OCI-LY7 (cell line): ENCODE measurements around the gene WDR43. TPM values are rescaled to one million over a fixed set of nuclear protein-coding genes. Genes with fewer than 3 reads are reported as not detected.

Experiments used
- BruUV-seq: library from RNA; stranded (reverse); fragments of 400-500 nt; replicated peaks from 2 replicates; lab custom pipeline; 2021; lab: Mats Ljungman, UMichigan
- CTCF ChIA-PET: fragments of 300-600 bp; sonication (Branson Sonifier 250); formaldehyde crosslinking; loops from one replicate; lab custom pipeline; 2022; ENCODE audit warnings: antibody characterized with exemption; ENCODE audit not compliant: unreplicated experiment; lab: Charles Lee
- POLR2A ChIA-PET: fragments of 300-600 bp; sonication (Branson Sonifier 250); formaldehyde crosslinking; loops from one replicate; lab custom pipeline; 2022; ENCODE audit warnings: antibody characterized with exemption; lab: Charles Lee
- DNase-seq: peaks from one replicate; pipeline ENCODE4 v3.0.0-alpha.2; 2015; ENCODE audit warnings: low spot score
- H2AFZ ChIP-seq: fragments of 200-600 bp; sonication (generic), shearing (Covaris generic); 2 replicates; pipeline ENCODE4 v1.6.1; 2014; ENCODE audit warnings: mild to moderate bottlenecking, antibody characterized with exemption, low read length, moderate library complexity
- H3K27ac ChIP-seq: fragments of 200-600 bp; sonication (generic); 2 replicates; pipeline ENCODE4 v1.5.1; 2014; ENCODE audit warnings: mixed run types, low read depth, mild to moderate bottlenecking, moderate library complexity, low read length, inconsistent platforms; ENCODE audit not compliant: poor library complexity, severe bottlenecking
- H3K36me3 ChIP-seq: fragments of 200-600 bp; sonication (generic); 2 replicates; pipeline ENCODE4 v1.6.1; 2014; ENCODE audit warnings: mild to moderate bottlenecking, antibody characterized with exemption, low read length, moderate library complexity, mixed read lengths; ENCODE audit not compliant: insufficient read depth
- H3K4me1 ChIP-seq: fragments of 200-600 bp; sonication (generic); 2 replicates; pipeline ENCODE4 v1.5.1; 2014; ENCODE audit warnings: mild to moderate bottlenecking, low read length; ENCODE audit not compliant: insufficient read depth, poor library complexity, severe bottlenecking
- H3K4me2 ChIP-seq: fragments of 200-600 bp; sonication (generic); 2 replicates; pipeline ENCODE4 v1.6.1; 2014; ENCODE audit warnings: mild to moderate bottlenecking, low read length
- H3K4me3 ChIP-seq: fragments of 200-600 bp; sonication (generic); 2 replicates; pipeline ENCODE4 v1.5.1; 2014; ENCODE audit warnings: mild to moderate bottlenecking, low read depth, low read length; ENCODE audit not compliant: poor library complexity, severe bottlenecking
- H3K79me2 ChIP-seq: fragments of 200-600 bp; sonication (generic); 2 replicates; pipeline ENCODE4 v1.6.1; 2016; ENCODE audit warnings: low read depth, mild to moderate bottlenecking, low read length, moderate library complexity, mixed read lengths; ENCODE audit not compliant: insufficient read depth
- H3K9me2 ChIP-seq: fragments of 200-600 bp; sonication (generic); 2 replicates; pipeline ENCODE4 v1.6.1; 2016; ENCODE audit warnings: mild to moderate bottlenecking, low read length, mixed read lengths; ENCODE audit not compliant: insufficient read depth
- H3K9me3 ChIP-seq: fragments of 200-600 bp; sonication (generic); 2 replicates; pipeline ENCODE4 v1.6.1; 2014; ENCODE audit warnings: mild to moderate bottlenecking, mixed run types, low read length, mixed read lengths
- H4K20me1 ChIP-seq: fragments of 200-600 bp; sonication (generic); 2 replicates; pipeline ENCODE4 v1.6.1; 2014; ENCODE audit warnings: mild to moderate bottlenecking, antibody characterized with exemption, low read length, moderate library complexity, mixed read lengths; ENCODE audit not compliant: insufficient read depth
- EZH2phosphoT487 ChIP-seq: fragments of 200-600 bp; sonication (generic); IDR thresholded peaks from 2 replicates; pipeline ENCODE4 v1.6.1; 2018; ENCODE audit warnings: low read depth, borderline replicate concordance, mild to moderate bottlenecking, mixed run types, antibody characterized with exemption, low read length, moderate library complexity, mixed read lengths
- intact Hi-C: fragments of 100-400 bp; cut with micrococcal nuclease; formaldehyde crosslinking; loops from one replicate; pipeline ENCODE4 v1.10.0; 2022; ENCODE audit not compliant: unreplicated experiment
- total RNA-seq, 2 experiments: library from RNA; depleted of rRNA in 1 of 2; stranded (reverse); fragments of >200 nt in 1 of 2; shearing (Covaris generic) in 1 of 2; gene quantifications; 2 replicates each; pipeline ENCODE4 v1.2.3, GENCODE V29; 2014 to 2022
- TF ChIP-seq, protein P1 (sequence below): fragments of 200-600 bp; sonication (generic); conservative IDR thresholded peaks from 2 replicates; pipeline ENCODE4 v1.5.1; 2014; ENCODE audit warnings: mild to moderate bottlenecking, antibody characterized with exemption, low read length, moderate library complexity, mixed read lengths

Gene WDR43
- total RNA-seq, 2 experiments from 2014 or later, result 78.8 to 111 TPM

- DNase-seq, result no peak
Measured at GRCh38 chr2:28949190-28949589, 54.7 kb downstream of the WDR43 start.

DNA sequence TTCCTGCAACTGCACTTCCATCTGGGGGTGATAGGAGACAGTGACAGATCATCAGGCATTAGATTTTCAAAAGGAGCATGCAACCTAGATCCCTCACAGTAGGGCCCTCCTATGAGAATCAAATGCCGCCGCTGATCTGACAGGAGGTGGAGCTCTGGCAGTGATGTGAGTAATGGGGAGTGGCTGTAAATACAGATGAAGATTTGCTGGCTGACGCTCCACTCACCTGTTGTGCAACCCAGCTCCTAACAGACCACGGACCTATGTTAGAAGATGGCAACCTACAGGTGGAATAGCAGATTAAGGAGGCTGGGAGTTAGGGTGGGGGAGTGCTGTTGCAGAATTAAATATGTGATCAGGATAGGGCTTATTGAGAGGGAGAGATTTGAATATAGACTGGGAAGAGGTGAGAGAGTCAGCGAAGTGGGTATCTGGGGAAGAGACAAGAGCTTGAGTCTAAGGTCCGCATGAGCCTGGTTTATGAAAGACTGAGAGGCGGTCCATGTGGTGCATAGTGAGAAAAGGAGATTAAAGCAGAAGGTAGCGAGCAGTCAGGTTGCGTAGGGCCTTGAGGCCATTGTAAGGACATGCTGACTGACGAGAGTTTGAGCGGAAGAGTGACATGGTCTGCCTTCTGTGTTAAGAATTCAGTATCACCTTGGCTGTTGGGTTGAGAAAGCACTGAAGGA lies 55.3 kb downstream of the WDR43 start:
- DNase-seq, result no peak
- Histone ChIP-seq H3K9me2 (no peaks in the 10 kb centered on the region), H3K4me2 (no peak overlapping the region), H2AFZ (no peak overlapping the region), H3K4me1 (no peaks in the 10 kb centered on the region), H3K79me2 (no peaks in the 10 kb centered on the region), H3K27ac (no peak overlapping the region), H3K9me3 (no peaks in the 10 kb centered on the region), H3K36me3 (peaks cover 46% of the 10 kb centered on the region), H4K20me1 (no peaks in the 10 kb centered on the region), H3K4me3 (no peak overlapping the region)
- POLR2A ChIA-PET, result interaction anchor here (0.8 to 0.9 kb wide), 2 partner anchors 9 to 12 kb away, joined by 3 read pairs; no protein-coding TSS in a partner anchor
- intact Hi-C loops, result no loop called here
- no TSS peak for BruUV-seq
- CTCF ChIA-PET, result no interaction called here
- no peak for TF ChIP-seq EZH2phosphoT487
- TF ChIP-seq, protein P1, sequence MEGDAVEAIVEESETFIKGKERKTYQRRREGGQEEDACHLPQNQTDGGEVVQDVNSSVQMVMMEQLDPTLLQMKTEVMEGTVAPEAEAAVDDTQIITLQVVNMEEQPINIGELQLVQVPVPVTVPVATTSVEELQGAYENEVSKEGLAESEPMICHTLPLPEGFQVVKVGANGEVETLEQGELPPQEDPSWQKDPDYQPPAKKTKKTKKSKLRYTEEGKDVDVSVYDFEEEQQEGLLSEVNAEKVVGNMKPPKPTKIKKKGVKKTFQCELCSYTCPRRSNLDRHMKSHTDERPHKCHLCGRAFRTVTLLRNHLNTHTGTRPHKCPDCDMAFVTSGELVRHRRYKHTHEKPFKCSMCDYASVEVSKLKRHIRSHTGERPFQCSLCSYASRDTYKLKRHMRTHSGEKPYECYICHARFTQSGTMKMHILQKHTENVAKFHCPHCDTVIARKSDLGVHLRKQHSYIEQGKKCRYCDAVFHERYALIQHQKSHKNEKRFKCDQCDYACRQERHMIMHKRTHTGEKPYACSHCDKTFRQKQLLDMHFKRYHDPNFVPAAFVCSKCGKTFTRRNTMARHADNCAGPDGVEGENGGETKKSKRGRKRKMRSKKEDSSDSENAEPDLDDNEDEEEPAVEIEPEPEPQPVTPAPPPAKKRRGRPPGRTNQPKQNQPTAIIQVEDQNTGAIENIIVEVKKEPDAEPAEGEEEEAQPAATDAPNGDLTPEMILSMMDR, result no peak

More at GRCh38 chr2:28949190-28949589, 54.7 kb downstream of the WDR43 start:
- no peaks in the 10 kb centered on the region for H4K20me1 ChIP-seq
- intact Hi-C loops, result no loop called here
- no peak overlapping the region for H3K4me3 ChIP-seq
- no peak overlapping the region for H3K4me2 ChIP-seq
- H3K9me2 ChIP-seq, result no peaks in the 10 kb centered on the region
- ChIA-PET CTCF (no interaction called here), POLR2A (interaction anchor here (0.8 to 1.6 kb wide), 3 partner anchors 8 to 26 kb away, joined by 3 to 6 read pairs (median 3); no protein-coding TSS in a partner anchor)
- no TSS peak for BruUV-seq
- H3K9me3 ChIP-seq, result no peaks in the 10 kb centered on the region
- H2AFZ ChIP-seq, result no peak overlapping the region
- H3K4me1 ChIP-seq, result no peaks in the 10 kb centered on the region
- H3K79me2 ChIP-seq, result no peaks in the 10 kb centered on the region
- TF ChIP-seq, protein P1, result no peak
- TF ChIP-seq EZH2phosphoT487, result no peak
- H3K27ac ChIP-seq, result no peak overlapping the region
- peaks cover 51% of the 10 kb centered on the region for H3K36me3 ChIP-seq

DNA sequence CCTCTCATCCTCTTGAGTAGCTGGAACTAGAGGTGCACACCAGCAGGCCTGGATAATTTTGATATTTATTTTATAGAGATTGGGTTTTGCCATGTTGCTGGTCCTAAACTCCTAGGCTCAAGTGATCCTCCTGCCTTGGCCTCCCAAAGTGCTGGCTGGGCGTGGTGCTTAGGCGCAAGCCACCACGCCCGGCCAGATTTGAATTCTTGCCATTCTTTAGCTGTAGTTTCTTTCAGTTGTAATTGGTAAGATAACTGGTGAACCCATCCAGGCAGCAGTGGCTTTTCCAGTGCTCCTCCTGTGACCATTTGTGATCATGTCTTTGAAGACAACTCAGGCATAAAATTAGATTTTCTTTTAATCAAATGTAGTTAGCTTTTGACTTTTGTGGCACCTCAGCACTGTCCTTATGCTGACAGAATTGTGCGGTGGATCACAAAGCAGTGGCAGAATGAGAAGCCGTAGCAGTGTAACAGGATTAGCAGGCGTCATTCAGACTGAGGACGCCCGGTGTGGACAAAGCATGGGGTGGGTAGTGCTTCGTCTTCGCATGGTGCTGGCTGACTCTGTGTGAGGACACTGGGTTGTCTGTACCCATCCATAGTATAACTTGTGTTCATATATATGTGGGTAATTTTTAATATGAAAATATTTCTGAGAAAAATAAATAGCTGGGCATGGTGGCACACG lies 56.6 kb downstream of the WDR43 start:
- Histone ChIP-seq H3K79me2 (no peaks in the 10 kb centered on the region), H3K9me3 (no peaks in the 10 kb centered on the region), H2AFZ (no peak overlapping the region), H3K9me2 (no peaks in the 10 kb centered on the region), H3K36me3 (peaks cover 32% of the 10 kb centered on the region), H3K4me1 (no peaks in the 10 kb centered on the region), H3K27ac (no peak overlapping the region), H3K4me3 (no peak overlapping the region), H3K4me2 (no peak overlapping the region), H4K20me1 (no peaks in the 10 kb centered on the region)
- TF ChIP-seq EZH2phosphoT487, result no peak
- TF ChIP-seq, protein P1, result no peak
- ChIA-PET POLR2A (no interaction called here), CTCF (interaction anchor here (0.5 kb wide), 1 partner anchor 1762 kb away, joined by 3 read pairs; no protein-coding TSS in a partner anchor)
- no peak for DNase-seq
- intact Hi-C loops, result no loop called here
- BruUV-seq, result no TSS peak
